Left ventricle myocardium inferior (tissue), 1 donor: ENCODE data around the gene APOO. TPM values are rescaled to one million over a fixed set of nuclear protein-coding genes. Genes with fewer than 3 reads are reported as not detected.

ENCODE experiments used
- DNase-seq: peaks from one replicate; pipeline ENCODE4 v3.0.0-alpha.2; 2020
- H3K27ac ChIP-seq: fragments of 200-600 bp; replicated peaks from 2 replicates; pipeline ENCODE4 v1.8.0; 2021
- H3K27me3 ChIP-seq: fragments of 200-600 bp; 2 replicates; pipeline ENCODE4 v1.8.0; 2021; ENCODE audit warnings: low read depth
- H3K36me3 ChIP-seq: fragments of 200-600 bp; 2 replicates; pipeline ENCODE4 v1.8.0; 2021
- H3K4me1 ChIP-seq: fragments of 200-600 bp; 2 replicates; pipeline ENCODE4 v1.8.0; 2021
- H3K4me3 ChIP-seq: fragments of 200-600 bp; 2 replicates; pipeline ENCODE4 v1.8.0; 2021; ENCODE audit warnings: mild to moderate bottlenecking, moderate library complexity
- H3K9me3 ChIP-seq: fragments of 200-600 bp; replicated peaks from 2 replicates; pipeline ENCODE4 v1.8.0; 2021
- intact Hi-C: fragments of 100-400 bp; cut with micrococcal nuclease; formaldehyde crosslinking; loops from one replicate; pipeline ENCODE4 v1.11.0; 2022
- total RNA-seq: library from RNA; stranded (reverse); fragmentation: NEBNext Ultra II Directional; extraction: Animal tissue kit (Norgen Biotek cat#: 25700); gene quantifications from one replicate; pipeline ENCODE4 v1.2.1, GENCODE V29; 2021
- TF ChIP-seq, protein P1 (sequence below): fragments of 200-600 bp; IDR thresholded peaks from 2 replicates; pipeline ENCODE4 v1.8.0; 2021; ENCODE audit warnings: antibody characterized with exemption, mild to moderate bottlenecking, borderline replicate concordance
- donor health status: DM: no; HTN: yes; CAD: no; lungs with severe emphysema.

APOO gene
- total RNA-seq, 1 donor from 2014 or later = 102 TPM

DNA sequence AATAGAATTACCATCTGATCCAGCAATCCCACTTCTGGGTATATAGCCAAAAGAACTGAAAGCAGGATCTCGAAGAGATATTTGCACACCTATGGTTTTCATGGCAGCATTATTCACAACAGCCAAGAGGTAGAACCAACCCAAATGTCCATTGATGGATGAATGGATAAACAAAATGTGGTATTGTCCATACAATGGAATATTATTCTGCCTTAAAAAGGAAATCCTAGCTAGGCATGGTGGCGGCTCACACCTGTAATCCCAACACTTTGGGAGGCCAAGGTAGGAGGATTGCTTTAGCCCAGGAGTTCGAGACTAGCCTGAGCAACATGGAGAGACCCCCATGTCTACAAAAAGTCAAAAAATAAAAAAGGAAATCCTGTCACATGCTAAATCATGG lies 97.5 kb downstream of the APOO start:
- H3K4me1 ChIP-seq = peaks cover 4% of the 10 kb centered on the region
- no peak for DNase-seq
- H3K27ac ChIP-seq = no peak overlapping the region
- H3K4me3 ChIP-seq = no peak overlapping the region
- no peaks in the 10 kb centered on the region for H3K36me3 ChIP-seq
- intact Hi-C loops = no loop called here
- no peaks in the 10 kb centered on the region for H3K9me3 ChIP-seq
- TF ChIP-seq, protein P1, sequence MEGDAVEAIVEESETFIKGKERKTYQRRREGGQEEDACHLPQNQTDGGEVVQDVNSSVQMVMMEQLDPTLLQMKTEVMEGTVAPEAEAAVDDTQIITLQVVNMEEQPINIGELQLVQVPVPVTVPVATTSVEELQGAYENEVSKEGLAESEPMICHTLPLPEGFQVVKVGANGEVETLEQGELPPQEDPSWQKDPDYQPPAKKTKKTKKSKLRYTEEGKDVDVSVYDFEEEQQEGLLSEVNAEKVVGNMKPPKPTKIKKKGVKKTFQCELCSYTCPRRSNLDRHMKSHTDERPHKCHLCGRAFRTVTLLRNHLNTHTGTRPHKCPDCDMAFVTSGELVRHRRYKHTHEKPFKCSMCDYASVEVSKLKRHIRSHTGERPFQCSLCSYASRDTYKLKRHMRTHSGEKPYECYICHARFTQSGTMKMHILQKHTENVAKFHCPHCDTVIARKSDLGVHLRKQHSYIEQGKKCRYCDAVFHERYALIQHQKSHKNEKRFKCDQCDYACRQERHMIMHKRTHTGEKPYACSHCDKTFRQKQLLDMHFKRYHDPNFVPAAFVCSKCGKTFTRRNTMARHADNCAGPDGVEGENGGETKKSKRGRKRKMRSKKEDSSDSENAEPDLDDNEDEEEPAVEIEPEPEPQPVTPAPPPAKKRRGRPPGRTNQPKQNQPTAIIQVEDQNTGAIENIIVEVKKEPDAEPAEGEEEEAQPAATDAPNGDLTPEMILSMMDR = no peak
- no peaks in the 10 kb centered on the region for H3K27me3 ChIP-seq

DNA sequence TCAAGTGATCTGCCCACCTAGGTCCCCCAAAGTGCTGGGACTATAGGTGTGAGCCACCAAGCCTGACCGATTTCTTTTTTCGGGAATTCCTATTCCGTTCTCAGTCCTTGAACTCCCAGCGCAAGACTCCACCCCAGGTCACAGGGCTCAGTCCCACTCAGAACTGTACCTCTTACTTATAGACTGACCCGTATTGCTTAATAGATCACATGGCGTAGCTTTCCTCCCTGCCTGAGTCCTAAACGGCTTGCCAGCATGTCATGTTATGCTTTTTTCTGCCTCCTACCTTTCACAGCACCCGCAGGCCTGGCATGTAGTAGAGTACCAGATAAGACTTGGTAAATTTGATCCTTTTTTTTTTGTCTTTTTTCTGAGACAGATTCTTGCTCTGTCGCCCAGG lies 102.3 kb downstream of the APOO start:
- DNase-seq = no peak
- peak overlapping the region; percentile 80 for H3K27ac ChIP-seq
- intact Hi-C loops = no loop called here
- H3K27me3 ChIP-seq = no peaks in the 10 kb centered on the region
- no peaks in the 10 kb centered on the region for H3K36me3 ChIP-seq
- no peak overlapping the region for H3K4me3 ChIP-seq
- TF ChIP-seq, protein P1 = no peak
- peaks cover 12% of the 10 kb centered on the region for H3K4me1 ChIP-seq
- no peaks in the 10 kb centered on the region for H3K9me3 ChIP-seq

DNA sequence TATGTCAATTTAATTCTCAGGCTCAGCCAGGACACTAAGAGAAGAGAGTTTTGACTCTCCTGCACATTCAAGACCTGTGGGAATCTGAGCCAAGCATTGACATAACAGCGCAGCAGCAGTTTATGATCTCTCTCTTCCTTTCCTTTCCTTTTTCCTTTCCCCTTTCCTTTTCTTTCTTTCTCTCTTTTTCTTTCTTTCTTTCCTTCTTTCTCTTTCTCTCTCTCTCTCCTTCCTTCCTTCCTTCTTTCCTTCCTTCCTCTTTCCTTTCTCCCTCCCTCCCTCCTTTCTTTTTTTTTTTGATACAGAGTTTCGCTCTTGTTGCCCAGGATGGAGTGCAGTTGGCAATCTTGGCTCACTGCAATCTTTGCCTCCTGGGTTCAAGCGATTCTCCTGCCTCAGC lies 103.2 kb downstream of the APOO start:
- Histone ChIP-seq H3K9me3 (no peaks in the 10 kb centered on the region), H3K36me3 (no peaks in the 10 kb centered on the region), H3K27me3 (no peaks in the 10 kb centered on the region), H3K27ac (peak overlapping the region; percentile 80), H3K4me1 (peaks cover 12% of the 10 kb centered on the region), H3K4me3 (no peak overlapping the region)
- intact Hi-C loops = no loop called here
- DNase-seq = no peak
- TF ChIP-seq, protein P1 = no peak

DNA sequence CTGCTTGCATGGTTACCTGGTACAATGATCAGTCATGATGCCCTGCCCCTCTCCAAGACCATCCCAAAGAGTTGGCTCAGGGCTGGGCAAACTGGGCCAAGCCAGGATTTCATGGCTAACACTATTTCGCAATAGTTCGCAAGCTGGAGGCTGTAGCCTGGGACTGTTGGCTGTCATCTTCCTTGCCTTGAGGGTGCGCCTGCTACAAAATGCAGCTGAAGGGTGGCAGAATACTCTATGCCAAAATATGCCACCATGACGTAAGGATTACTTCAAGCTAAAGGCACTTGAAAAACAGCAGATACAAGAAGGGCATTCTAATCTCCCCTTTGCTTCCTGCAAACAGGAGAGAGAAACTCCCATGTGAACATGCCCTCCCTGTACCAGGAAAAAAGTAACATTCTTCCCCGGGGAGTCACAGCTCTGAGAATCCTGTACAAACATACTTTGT lies 103.8 kb downstream of the APOO start:
- H3K4me3 ChIP-seq = no peak overlapping the region
- intact Hi-C loops = no loop called here
- DNase-seq = peak; percentile 23
- no peaks in the 10 kb centered on the region for H3K27me3 ChIP-seq
- no peaks in the 10 kb centered on the region for H3K36me3 ChIP-seq
- no peaks in the 10 kb centered on the region for H3K9me3 ChIP-seq
- peaks cover 12% of the 10 kb centered on the region for H3K4me1 ChIP-seq
- TF ChIP-seq, protein P1 = no peak
- peak overlapping the region; percentile 80 for H3K27ac ChIP-seq

DNA sequence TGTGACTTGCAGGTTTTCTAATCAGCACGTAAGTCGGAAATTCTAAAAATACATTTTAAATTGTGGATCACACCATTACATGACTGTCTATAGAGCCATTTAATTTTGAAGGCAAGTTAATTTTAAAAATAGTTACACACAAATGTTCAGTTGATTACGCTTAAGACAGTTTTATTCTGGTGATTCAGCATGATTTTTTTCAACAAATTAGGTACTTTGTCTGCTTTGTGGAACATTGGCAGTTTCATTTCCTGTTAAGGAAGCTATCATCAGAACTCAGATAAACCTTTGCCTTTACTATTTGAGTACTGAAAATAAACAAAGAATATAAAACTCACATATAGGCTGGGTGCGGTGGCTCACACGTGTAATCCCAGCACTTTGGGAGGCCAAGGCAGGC lies 105.3 kb downstream of the APOO start:
- no peaks in the 10 kb centered on the region for H3K27me3 ChIP-seq
- intact Hi-C loops = no loop called here
- H3K4me1 ChIP-seq = peaks cover 12% of the 10 kb centered on the region
- DNase-seq = no peak
- H3K36me3 ChIP-seq = no peaks in the 10 kb centered on the region
- H3K9me3 ChIP-seq = no peaks in the 10 kb centered on the region
- peak overlapping the region; percentile 80 for H3K27ac ChIP-seq
- TF ChIP-seq, protein P1 = no peak
- no peak overlapping the region for H3K4me3 ChIP-seq
